ENCODE results near the gene OR5B3. TPM values are rescaled to one million over a fixed set of nuclear protein-coding genes. Genes with fewer than 3 reads are reported as not detected.
"Not testable (repeated sequence)": the region's sequence is repeated elsewhere in the genome, so short reads cannot be mapped to it uniquely, and the experiment has no call there.

OR5B3 gene
- total RNA-seq: not detected

DNA sequence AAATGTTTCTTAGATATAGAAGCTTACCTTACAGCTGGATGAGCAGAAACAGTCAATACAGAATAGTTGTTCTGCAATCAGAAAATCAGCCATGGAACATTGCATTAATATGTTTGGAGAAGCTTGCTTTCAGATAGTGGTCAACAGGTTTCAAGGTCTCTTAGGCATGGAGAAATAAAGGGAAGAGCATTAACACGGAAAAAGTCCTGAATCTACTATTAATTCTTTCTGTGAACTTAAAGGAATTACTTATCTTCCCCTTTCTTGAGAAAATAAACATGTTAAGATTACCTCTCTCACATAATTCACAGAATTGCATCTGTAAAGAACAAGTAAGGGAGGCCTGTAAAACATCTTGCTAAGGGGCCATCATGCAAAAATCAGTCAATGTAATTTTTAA lies at the start of gene OR5B3:
OR5B3 (minus strand) TSS at position 101 of the 400 bp plus-strand sequence. CDS start 3,465 bp downstream, outside the sequence.
- no peak for DNase-seq (ENCODE audit: low read depth in 2 of 3, low spot score in 2 of 3)

DNA sequence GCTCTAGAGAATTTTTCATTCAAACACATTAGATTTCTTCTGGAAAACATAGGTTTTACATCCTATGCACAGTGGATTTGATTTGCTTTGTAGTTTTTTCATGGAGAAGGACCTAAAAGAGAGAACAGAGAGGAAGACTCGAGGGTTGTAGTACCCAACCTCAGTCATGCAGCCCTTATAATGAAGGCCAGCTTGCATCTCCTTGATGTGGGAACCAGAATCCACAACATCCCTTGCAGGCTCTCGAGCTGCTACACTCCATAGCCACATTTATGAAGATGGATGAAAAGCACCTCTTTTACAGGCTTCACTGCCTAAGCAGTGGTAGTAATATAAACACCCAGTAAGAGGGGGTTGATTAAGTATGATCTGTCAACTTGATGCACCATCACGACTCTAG lies 44.9 kb upstream of the OR5B3 start:
- no peak for DNase-seq (ENCODE audit: low read depth in 2 of 3, low spot score in 2 of 3)

GRCh38 chr11:58446294-58446693 lies 39.6 kb upstream of the OR5B3 start:
- no peak for DNase-seq (ENCODE audit: low read depth in 2 of 3, low spot score in 2 of 3)

DNA sequence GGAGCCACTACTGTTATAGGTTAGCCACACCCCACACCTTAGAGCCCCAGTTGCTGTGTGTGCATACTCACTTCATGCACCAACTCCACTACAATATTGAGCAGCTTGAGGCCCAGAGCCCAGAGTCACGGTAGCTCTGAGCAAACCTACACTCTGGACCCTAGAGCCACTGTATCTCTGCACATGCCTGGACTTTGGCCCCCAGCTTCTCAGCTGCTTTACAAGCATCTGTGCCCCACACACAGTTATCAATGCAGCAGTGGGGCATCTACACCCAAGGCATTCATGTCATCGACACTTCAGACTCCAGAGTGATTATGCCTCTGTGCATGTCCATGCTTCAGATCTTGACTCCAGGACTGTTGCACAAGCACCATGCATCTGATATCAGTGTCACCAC lies 37.6 kb upstream of the OR5B3 start:
- no peak for DNase-seq (ENCODE audit: low read depth in 2 of 3, low spot score in 2 of 3)

DNA sequence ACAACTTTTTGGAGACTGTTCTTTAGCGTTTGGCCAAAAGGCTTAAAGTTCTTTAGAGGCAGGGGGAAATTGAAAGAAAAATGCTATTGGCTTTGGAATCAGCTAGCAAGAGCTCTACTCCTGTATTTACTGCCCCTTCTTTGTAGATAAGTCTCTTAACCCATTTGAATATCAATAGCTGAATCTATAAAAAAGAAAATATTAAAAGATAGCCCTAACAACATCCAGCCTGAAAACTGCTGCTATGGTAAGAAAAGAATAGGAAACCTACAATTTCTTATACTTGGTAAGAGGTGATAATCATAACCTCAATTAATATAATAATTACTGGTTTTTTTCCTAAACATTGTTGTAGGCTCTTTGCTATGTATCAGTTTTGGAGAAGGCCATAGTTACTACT lies 35.5 kb upstream of the OR5B3 start, which contains the start of gene OR5B12:
OR5B12 (minus strand) TSS at position 101 of the 400 bp plus-strand sequence. CDS start 2,085 bp downstream, outside the sequence.
- DNase-seq (ENCODE audit: low read depth in 2 of 3, low spot score in 2 of 3): no peak

DNA sequence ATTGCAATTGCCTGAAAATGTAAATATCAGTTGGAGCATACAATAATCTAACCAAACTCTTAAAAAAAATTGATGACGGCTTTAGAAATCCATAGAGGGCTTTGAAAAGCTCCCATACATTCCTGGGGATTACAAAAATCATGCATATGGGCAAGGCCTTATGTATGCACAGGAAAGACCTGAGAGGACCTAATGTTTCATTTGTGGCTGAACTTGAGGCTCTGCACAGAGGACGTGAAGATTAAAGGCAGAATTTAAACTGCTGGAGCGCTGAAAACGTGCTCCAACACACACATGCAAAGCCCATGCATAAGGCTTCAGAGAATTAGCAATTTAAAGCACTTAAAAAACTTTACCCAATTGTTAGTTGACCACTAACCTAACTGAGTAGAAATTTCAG lies 31.8 kb upstream of the OR5B3 start:
- DNase-seq (ENCODE audit: low read depth in 2 of 3, low spot score in 2 of 3): no peak

DNA sequence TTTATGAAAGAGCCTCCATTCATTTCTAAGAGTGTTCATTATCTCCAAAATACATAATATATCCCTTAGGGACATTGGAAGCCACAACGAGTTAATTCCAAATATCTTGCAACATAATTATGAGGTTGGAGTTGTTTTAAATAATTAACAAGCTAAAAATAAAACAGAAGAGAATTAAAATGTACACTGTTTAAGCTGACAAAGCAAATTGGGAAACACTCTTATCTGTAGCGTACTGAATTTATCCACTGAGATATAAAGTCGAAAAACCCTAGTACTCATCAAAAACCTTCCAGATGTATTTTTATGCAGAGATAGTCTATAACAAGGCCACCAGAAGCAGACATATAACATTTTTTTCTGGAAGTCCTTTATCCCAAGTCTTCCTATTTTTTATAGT lies 27.5 kb upstream of the OR5B3 start:
- no peak for DNase-seq (ENCODE audit: low read depth in 2 of 3, low spot score in 2 of 3)

DNA sequence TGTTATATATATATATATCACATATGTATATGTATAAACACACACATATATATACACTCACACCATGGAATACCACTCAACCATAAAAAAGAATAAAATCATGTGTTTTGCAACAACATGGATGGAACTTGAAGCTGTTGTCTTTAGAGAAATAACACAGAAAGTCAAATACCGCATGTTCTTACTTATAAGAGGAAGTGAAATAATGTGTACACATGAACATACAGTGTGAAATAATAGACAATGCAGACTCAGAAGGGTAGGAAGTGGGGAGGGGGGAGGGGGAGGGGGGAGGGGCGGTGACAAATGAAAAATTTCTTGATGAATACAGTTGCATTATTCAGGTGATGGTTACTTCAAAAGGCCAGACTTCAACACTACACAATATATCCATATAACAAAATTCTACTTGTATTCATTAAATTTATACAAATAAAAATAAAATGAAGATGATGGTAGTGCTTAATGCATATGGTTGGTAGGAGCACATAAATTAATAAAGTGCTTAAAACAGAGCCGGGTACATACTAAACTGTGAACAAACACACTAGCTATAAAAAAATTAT lies 27.0 kb upstream of the OR5B3 start:
- DNase-seq (ENCODE audit: low read depth in 2 of 3, low spot score in 2 of 3): no peak

GRCh38 chr11:58429273-58429672 lies 22.6 kb upstream of the OR5B3 start:
- no peak for DNase-seq (ENCODE audit: low read depth in 2 of 3, low spot score in 2 of 3)

DNA sequence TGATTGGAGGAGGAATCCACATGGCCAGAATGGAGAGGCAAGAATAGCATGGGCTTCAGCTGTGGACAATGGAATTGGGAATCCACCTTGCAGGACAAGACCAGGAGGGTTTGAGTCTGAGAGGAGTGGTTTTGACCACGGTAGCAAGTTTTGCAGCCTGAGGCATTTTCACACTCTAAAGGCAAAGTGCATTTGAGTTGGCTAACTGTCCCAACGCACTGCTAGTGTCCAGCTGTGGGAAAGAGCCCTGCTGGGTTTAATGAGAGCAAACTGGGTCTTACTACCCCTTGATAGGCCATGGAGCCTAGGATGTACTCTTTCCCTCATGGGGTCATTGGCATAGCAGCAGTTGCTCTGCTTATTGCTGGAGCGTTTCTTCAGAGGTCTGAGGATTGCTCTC lies 21.3 kb upstream of the OR5B3 start, which contains the start of gene OR5B2:
OR5B2 (minus strand) TSS at position 101 of the 400 bp plus-strand sequence. CDS start 4,860 bp downstream, outside the sequence.
- DNase-seq (ENCODE audit: low read depth in 2 of 3, low spot score in 2 of 3): no peak

DNA sequence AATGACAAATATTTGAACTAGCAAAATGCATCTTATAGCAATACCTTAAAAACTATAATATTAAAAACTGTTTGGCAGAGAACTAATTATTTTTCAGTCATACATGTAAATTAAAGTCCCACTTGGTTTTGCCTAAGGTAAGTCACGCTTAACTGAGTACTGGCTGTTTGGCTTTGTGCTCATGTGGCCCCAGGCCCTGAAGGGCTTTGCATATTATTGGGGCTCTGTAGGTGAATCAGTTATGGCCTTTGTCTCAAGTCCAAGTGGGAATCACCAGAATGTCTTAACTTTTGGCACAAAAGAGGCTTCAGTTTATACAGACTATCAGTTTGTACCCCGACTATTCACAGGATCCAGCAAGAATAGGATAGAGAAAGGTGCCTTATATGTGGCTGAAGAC lies 7.1 kb downstream of the OR5B3 start:
- DNase-seq (ENCODE audit: low read depth in 2 of 3, low spot score in 2 of 3): not testable (repeated sequence)

GRCh38 chr11:58395581-58395980 lies 11.1 kb downstream of the OR5B3 start:
- no peak for DNase-seq (ENCODE audit: low read depth in 2 of 3, low spot score in 2 of 3)

DNA sequence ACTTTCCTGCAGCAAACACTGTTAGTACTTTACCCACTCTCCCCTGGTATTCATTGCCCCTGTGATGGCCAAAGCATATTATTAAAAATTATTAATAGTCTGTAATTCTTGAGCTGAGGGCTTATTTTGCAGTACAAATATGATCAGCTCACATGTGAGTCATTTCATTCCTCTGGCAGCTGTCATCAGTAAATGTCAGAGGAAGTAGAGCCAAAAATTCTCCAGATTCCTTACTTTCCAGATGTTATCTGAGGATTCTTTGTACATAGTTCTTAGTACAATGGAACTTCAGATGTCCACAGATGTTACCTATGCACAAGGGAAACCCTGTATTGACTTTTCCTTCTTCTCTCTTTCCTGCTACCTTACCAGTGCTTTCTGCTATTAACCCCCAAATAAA lies 12.5 kb downstream of the OR5B3 start:
- no peak for DNase-seq (ENCODE audit: low read depth in 2 of 3, low spot score in 2 of 3)

GRCh38 chr11:58392746-58393145 lies 13.9 kb downstream of the OR5B3 start:
- DNase-seq (ENCODE audit: low read depth in 2 of 3, low spot score in 2 of 3): no peak

- DNase-seq (ENCODE audit: low read depth in 2 of 3, low spot score in 2 of 3): no peak
These were observed 14.8 kb downstream of the OR5B3 start for GRCh38 chr11:58391879-58392278.

DNA sequence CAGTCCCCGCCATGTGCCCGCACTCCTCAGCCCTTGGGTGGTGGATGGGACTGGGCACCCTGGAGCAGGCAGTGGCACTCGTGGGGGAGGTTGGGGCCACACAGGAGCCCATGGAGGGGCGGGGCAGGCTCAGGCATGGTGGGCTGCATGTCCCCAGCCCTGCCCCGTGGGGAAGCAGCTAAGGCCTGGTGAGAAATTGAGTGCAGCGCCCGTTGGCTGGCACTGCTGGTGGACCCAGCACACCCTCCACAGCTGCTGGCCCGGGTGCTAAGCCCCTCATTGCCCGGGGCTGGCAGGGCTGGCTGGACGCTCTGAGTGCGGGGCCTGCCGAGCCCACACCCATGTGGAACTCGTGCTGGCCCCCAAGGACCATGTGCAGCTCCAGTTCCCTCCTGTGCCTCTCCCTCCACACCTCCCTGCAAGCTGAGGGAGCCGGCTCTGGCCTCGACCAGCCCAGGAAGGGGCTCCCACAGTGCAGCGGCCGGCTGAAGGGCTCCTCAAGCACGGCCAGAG lies 16.1 kb downstream of the OR5B3 start:
- no peak for DNase-seq (ENCODE audit: low read depth in 2 of 3, low spot score in 2 of 3)

GRCh38 chr11:58358969-58359368 lies 47.7 kb downstream of the OR5B3 start, which contains the start of gene OR5B17:
Gene OR5B17 (minus strand): TSS chr11:58359069. CDS start chr11:58359069, 0 bp downstream.
- DNase-seq (ENCODE audit: low read depth in 2 of 3, low spot score in 2 of 3): no peak

GRCh38 chr11:58354727-58355126 lies 51.9 kb downstream of the OR5B3 start:
- DNase-seq (ENCODE audit: low read depth in 2 of 3, low spot score in 2 of 3): no peak

Other genes starting within 250 kb of the OR5B3 start
- not detected for gene OR9Q2, start 217.8 kb downstream of the OR5B3 start, total RNA-seq
- gene OR1S2, start 202.7 kb downstream of the OR5B3 start, total RNA-seq: not detected
- not detected for gene OR1S1, start 194.2 kb downstream of the OR5B3 start, total RNA-seq
- gene OR10Q1, start 178.0 kb downstream of the OR5B3 start, total RNA-seq: not detected
- not detected for gene OR10W1, start 138.6 kb downstream of the OR5B3 start, total RNA-seq
- not detected for gene OR5B17, start 47.8 kb downstream of the OR5B3 start, total RNA-seq
- gene OR5B2, start 21.2 kb upstream of the OR5B3 start, total RNA-seq: not detected
- gene OR5B12, start 35.4 kb upstream of the OR5B3 start, total RNA-seq: not detected
- not detected for gene OR5B21, start 101.2 kb upstream of the OR5B3 start, total RNA-seq
- 11.0 TPM for gene LPXN, start 169.0 kb upstream of the OR5B3 start, total RNA-seq
- 14.8 TPM for gene ZFP91, start 172.2 kb upstream of the OR5B3 start, total RNA-seq
- 2.7 TPM for gene CNTF, start 215.8 kb upstream of the OR5B3 start, total RNA-seq

Measured in hematopoietic multipotent progenitor cell (in vitro differentiated cells).